Keratinocyte (primary cell): ENCODE data around the gene CHPT1. TPM values are rescaled to one million over a fixed set of nuclear protein-coding genes. Genes with fewer than 3 reads are reported as not detected.

Experiments used
- DNase-seq: peaks from one replicate; pipeline ENCODE4 v3.0.0-alpha.2; 2011; ENCODE audit warnings: low read depth, missing footprints, low spot score
- FAIRE-seq: peaks from 2 replicates; lab custom pipeline; 2011; peaks lifted over from hg19 to GRCh38; lab: Jason Lieb, UNC
- H2AFZ ChIP-seq: 2 replicates; pipeline ENCODE4 v1.6.0; 2012; ENCODE audit warnings: low read length, control low read depth, inconsistent platforms; ENCODE audit not compliant: control insufficient read depth
- H3K27ac ChIP-seq: 2 replicates; pipeline ENCODE4 v1.5.1; 2011; ENCODE audit warnings: low read length; ENCODE audit not compliant: control insufficient read depth, insufficient read depth
- H3K27me3 ChIP-seq: 3 replicates; pipeline ENCODE4 v1.6.0; 2011; ENCODE audit warnings: low read length; ENCODE audit not compliant: control insufficient read depth, insufficient read depth; ENCODE audit errors: extremely low read depth
- H3K36me3 ChIP-seq, 2 experiments: 2 replicates in 1 of 2; 3 replicates in 1 of 2; pipeline ENCODE4 v1.5.1; 2011; ENCODE audit warnings: low read length in 2 of 2, mild to moderate bottlenecking in 1 of 2; ENCODE audit not compliant: control insufficient read depth in 2 of 2, insufficient read depth in 2 of 2; ENCODE audit errors: extremely low read depth in 1 of 2
- H3K4me1 ChIP-seq: 3 replicates; pipeline ENCODE4 v1.5.1; 2011; ENCODE audit warnings: low read length; ENCODE audit not compliant: control insufficient read depth, insufficient read depth; ENCODE audit errors: extremely low read depth
- H3K4me2 ChIP-seq: 3 replicates; pipeline ENCODE4 v1.6.0; 2011; ENCODE audit warnings: low read depth, low read length; ENCODE audit not compliant: control insufficient read depth, insufficient read depth; ENCODE audit errors: extremely low read depth
- H3K4me3 ChIP-seq, 3 experiments: fragments of 200-600 bp in 1 of 3; sonication (generic) in 1 of 3; 2 replicates in 2 of 3; 3 replicates in 1 of 3; pipeline ENCODE4 v1.5.1; 2011 to 2016; ENCODE audit warnings: low read length in 3 of 3, mild to moderate bottlenecking in 3 of 3, control low read depth in 2 of 3, inconsistent platforms in 1 of 3, low read depth in 1 of 3, mixed read lengths in 1 of 3, mixed run types in 1 of 3, moderate library complexity in 1 of 3; ENCODE audit not compliant: control insufficient read depth in 2 of 3, insufficient read depth in 2 of 3; ENCODE audit errors: extremely low read depth in 1 of 3
- H3K79me2 ChIP-seq: 2 replicates; pipeline ENCODE4 v1.6.0; 2012; ENCODE audit warnings: low read length; ENCODE audit not compliant: control insufficient read depth, insufficient read depth
- H3K9ac ChIP-seq: 3 replicates; pipeline ENCODE4 v1.6.0; 2011; ENCODE audit warnings: low read length; ENCODE audit not compliant: control insufficient read depth, insufficient read depth; ENCODE audit errors: extremely low read depth
- H3K9me1 ChIP-seq: 3 replicates; pipeline ENCODE4 v1.6.0; 2011; ENCODE audit warnings: low read length; ENCODE audit not compliant: control insufficient read depth, insufficient read depth; ENCODE audit errors: extremely low read depth
- H3K9me3 ChIP-seq: 2 replicates; pipeline ENCODE4 v1.5.1; 2012; ENCODE audit warnings: low read depth, low read length; ENCODE audit not compliant: control insufficient read depth
- H4K20me1 ChIP-seq: 3 replicates; pipeline ENCODE4 v1.6.0; 2011; ENCODE audit warnings: low read length; ENCODE audit not compliant: control insufficient read depth, insufficient read depth; ENCODE audit errors: extremely low read depth
- CTCF ChIP-seq, 3 experiments: IDR thresholded peaks in 1 of 3; conservative IDR thresholded peaks in 1 of 3; optimal IDR thresholded peaks in 1 of 3; 2 replicates in 2 of 3; 3 replicates in 1 of 3; pipeline versions ENCODE3 to v1.5.1; 2011; ENCODE audit warnings: low read length in 3 of 3, mild to moderate bottlenecking in 3 of 3, moderate library complexity in 2 of 3, control low read depth in 1 of 3, inconsistent platforms in 1 of 3; ENCODE audit not compliant: insufficient read depth in 2 of 3; ENCODE audit errors: extremely low read depth in 1 of 3
- EZH2 ChIP-seq: IDR thresholded peaks from one replicate; pipeline ENCODE4 v1.6.1; 2012; ENCODE audit warnings: inconsistent platforms, mild to moderate bottlenecking, low read length, moderate library complexity
- dilution Hi-C: fragments of 300-500 bp; cut with MboI; formaldehyde crosslinking; loops from one replicate; pipeline ENCODE4 v1.7.0; 2020; ENCODE audit warnings: low sequenced_read_pairs; ENCODE audit not compliant: extremely low pct_ligation_motif_present
- polyA plus RNA-seq, 5 experiments: library from polyadenylated mRNA; depleted of rRNA in 3 of 5; stranded (reverse) in 3 of 5; stranded (forward) in 1 of 5; unstranded in 1 of 5; fragments of >200 nt; gene quantifications; 1 replicate in 1 of 5; 2 replicates in 3 of 5; 3 replicates in 1 of 5; pipeline versions ENCODE4 v1.2.1 to v1.2.3, GENCODE V29; 2011 to 2012; ENCODE audit warnings: missing spikeins in 2 of 5, low read depth in 1 of 5, low replicate concordance in 1 of 5

Gene CHPT1
- polyA plus RNA-seq, 1 donor (not counting 4 experiments of a cell fraction or from before 2014, with no cell fraction given), result 12.7 TPM

GRCh38 chr12:101694986-101695385 lies 2.5 kb upstream of the CHPT1 start:
- Histone ChIP-seq H3K4me2 (no peak overlapping the region), H3K27me3 (no peaks in the 10 kb centered on the region), H4K20me1 (no peaks in the 10 kb centered on the region), H3K4me3 (no peak overlapping the region), H3K36me3 (no peaks in the 10 kb centered on the region), H3K27ac (no peak overlapping the region), H2AFZ (no peak overlapping the region), H3K79me2 (peaks cover 5% of the 10 kb centered on the region), H3K4me1 (peaks cover 10% of the 10 kb centered on the region), H3K9me3 (no peaks in the 10 kb centered on the region), H3K9ac (no peak overlapping the region), H3K9me1 (no peaks in the 10 kb centered on the region)
- FAIRE-seq (no peak), DNase-seq (no peak)
- dilution Hi-C loops, result no loop called here
- TF ChIP-seq EZH2, result no peak
- no peak for TF ChIP-seq CTCF (optimal IDR thresholded peaks at IDR 0.05 in 1 of 3, IDR thresholded peaks at IDR 0.05 in 1 of 3, conservative IDR thresholded peaks at IDR 0.05 in 1 of 3; ENCODE audit: extremely low read depth in 1 of 3, insufficient read depth in 2 of 3, low read length in 3 of 3)

GRCh38 chr12:101695706-101696105 lies 1.7 kb upstream of the CHPT1 start:
- Histone ChIP-seq H4K20me1 (no peaks in the 10 kb centered on the region), H3K4me3 (no peak overlapping the region), H2AFZ (no peak overlapping the region), H3K4me1 (peaks cover 10% of the 10 kb centered on the region), H3K9ac (no peak overlapping the region), H3K4me2 (no peak overlapping the region), H3K27me3 (no peaks in the 10 kb centered on the region), H3K36me3 (no peaks in the 10 kb centered on the region), H3K79me2 (peaks cover 5% of the 10 kb centered on the region), H3K9me3 (no peaks in the 10 kb centered on the region), H3K9me1 (no peaks in the 10 kb centered on the region), H3K27ac (no peak overlapping the region)
- DNase-seq (no peak), FAIRE-seq (no peak)
- TF ChIP-seq CTCF (optimal IDR thresholded peaks at IDR 0.05 in 1 of 3, IDR thresholded peaks at IDR 0.05 in 1 of 3, conservative IDR thresholded peaks at IDR 0.05 in 1 of 3; ENCODE audit: extremely low read depth in 1 of 3, insufficient read depth in 2 of 3, low read length in 3 of 3) (no peak), EZH2 (no peak)
- dilution Hi-C loops, result no loop called here
